CD4-positive, alpha-beta T cell treated with Interleukin-15 for 4 hours (primary cell): ENCODE measurements around the gene NEIL3.

Experiments used
- DNase-seq: peaks from one replicate; pipeline ENCODE4 v3.0.0-alpha.2; 2020; ENCODE audit warnings: low spot score

The NEIL3 gene

GRCh38 chr4:177371461-177371860, 61.8 kb downstream of the NEIL3 start:
- DNase-seq = no peak

GRCh38 chr4:177374966-177375365, 65.3 kb downstream of the NEIL3 start:
- no peak for DNase-seq

GRCh38 chr4:177375372-177375771, 65.7 kb downstream of the NEIL3 start:
- DNase-seq = no peak

- DNase-seq = no peak
These were observed 66.3 kb downstream of the NEIL3 start for GRCh38 chr4:177376024-177376423.

- no peak for DNase-seq
These were observed 71.1 kb downstream of the NEIL3 start for GRCh38 chr4:177380730-177381287.

- DNase-seq = no peak
These were observed 72.2 kb downstream of the NEIL3 start for GRCh38 chr4:177381762-177382310.

- no peak for DNase-seq
These were observed 75.3 kb downstream of the NEIL3 start for GRCh38 chr4:177384856-177385397.

GRCh38 chr4:177385576-177386277, 76.1 kb downstream of the NEIL3 start:
- no peak for DNase-seq

GRCh38 chr4:177386278-177386815, 76.7 kb downstream of the NEIL3 start:
- DNase-seq = no peak

GRCh38 chr4:177391287-177391686, 81.6 kb downstream of the NEIL3 start:
- no peak for DNase-seq

- no peak for DNase-seq
These were observed 82.3 kb downstream of the NEIL3 start for GRCh38 chr4:177391953-177392352.

GRCh38 chr4:177393236-177393635, 83.6 kb downstream of the NEIL3 start:
- DNase-seq = peak; percentile 2

- DNase-seq = no peak
These were observed 86.7 kb downstream of the NEIL3 start for GRCh38 chr4:177396352-177396751.

- DNase-seq = no peak
These were observed 90.4 kb downstream of the NEIL3 start for GRCh38 chr4:177400030-177400429.

- DNase-seq = peak; percentile 14
These were observed 92.1 kb downstream of the NEIL3 start for GRCh38 chr4:177401658-177402273.

- DNase-seq = no peak
These were observed 94.1 kb downstream of the NEIL3 start for GRCh38 chr4:177403746-177404145.

- no peak for DNase-seq
These were observed 94.7 kb downstream of the NEIL3 start for GRCh38 chr4:177404342-177404741.

GRCh38 chr4:177404986-177405385, 95.3 kb downstream of the NEIL3 start:
- no peak for DNase-seq

GRCh38 chr4:177405508-177405907, 95.8 kb downstream of the NEIL3 start:
- DNase-seq = no peak

- no peak for DNase-seq
These were observed 98.3 kb downstream of the NEIL3 start for GRCh38 chr4:177408023-177408422.

GRCh38 chr4:177410566-177410965, 100.9 kb downstream of the NEIL3 start:
- no peak for DNase-seq

- DNase-seq = no peak
These were observed 102.3 kb downstream of the NEIL3 start for GRCh38 chr4:177411996-177412395.
